K562 (cell line): Measurements from ENCODE around the gene PSMB11. TPM values are rescaled to one million over a fixed set of nuclear protein-coding genes. Genes with fewer than 3 reads are reported as not detected.

Experiments
- ARHGAP35 ChIP-seq: fragments of 450-650 bp; IDR thresholded peaks from 2 replicates; pipeline ENCODE4 v1.6.1; 2018; ENCODE audit not compliant: partially characterized antibody
- ATF4 ChIP-seq: fragments of 450-650 bp; formaldehyde crosslinking; IDR thresholded peaks from 2 replicates; pipeline ENCODE4 v1.4.0; 2022; ENCODE audit warnings: mild to moderate bottlenecking, moderate library complexity
- BRF2 ChIP-seq: IDR thresholded peaks from 3 replicates; pipeline ENCODE4 v1.6.1; 2011; ENCODE audit warnings: borderline replicate concordance, mild to moderate bottlenecking; ENCODE audit not compliant: insufficient read length, insufficient read depth
- DPF2 ChIP-seq: fragments of 450-650 bp; IDR thresholded peaks from 2 replicates; pipeline ENCODE4 v1.6.1; 2016
- FOXM1 ChIP-seq, 2 experiments: fragments of 450-650 bp in 1 of 2; sonication (generic) in 1 of 2; formaldehyde crosslinking in 1 of 2; IDR thresholded peaks; 2 replicates each; pipeline versions ENCODE4 v1.6.1 to v1.9.0; 2017 to 2022; ENCODE audit warnings: low read depth in 2 of 2, mild to moderate bottlenecking in 2 of 2, missing genetic modification reagents in 1 of 2, moderate library complexity in 1 of 2
- NCOA2 ChIP-seq, 2 experiments: fragments of 450-650 bp; IDR thresholded peaks; 2 replicates each; pipeline ENCODE4 v1.6.1; 2018; ENCODE audit warnings: mild to moderate bottlenecking in 2 of 2, moderate library complexity in 1 of 2; ENCODE audit not compliant: partially characterized antibody in 2 of 2
- RBM25 ChIP-seq: fragments of 200-400 bp; formaldehyde crosslinking; IDR thresholded peaks from 2 replicates; pipeline ENCODE4 v1.6.1; 2018; ENCODE audit warnings: low read length, low read depth, moderate library complexity; ENCODE audit not compliant: severe bottlenecking
- SAP30 ChIP-seq: fragments of 200-600 bp; sonication (generic); IDR thresholded peaks from 2 replicates; pipeline ENCODE4 v1.6.1; 2012; ENCODE audit warnings: borderline replicate concordance, low read depth, mild to moderate bottlenecking, moderate library complexity, low read length, control low read depth, inconsistent platforms; ENCODE audit not compliant: insufficient read depth, poor library complexity, severe bottlenecking
- TAF9B ChIP-seq: fragments of 450-650 bp; IDR thresholded peaks from 2 replicates; pipeline ENCODE4 v1.6.1; 2018; ENCODE audit warnings: mild to moderate bottlenecking; ENCODE audit not compliant: partially characterized antibody
- THRB ChIP-seq: fragments of 450-650 bp; formaldehyde crosslinking; conservative IDR thresholded peaks from 2 replicates; pipeline ENCODE4 v1.4.0; 2022; ENCODE audit warnings: mild to moderate bottlenecking, missing genetic modification characterization
- ZFPM2 ChIP-seq: fragments of 250-450 bp; sonication (Bioruptor Pico); IDR thresholded peaks from 2 replicates; pipeline ENCODE4 v1.5.1; 2022; ENCODE audit warnings: mild to moderate bottlenecking
- ZMIZ1 ChIP-seq, 2 experiments: fragments of 150-350 bp in 1 of 2; IDR thresholded peaks; 2 replicates each; pipeline ENCODE4 v1.6.1; 2012 to 2016; ENCODE audit warnings: low read depth in 2 of 2, low read length in 2 of 2, mild to moderate bottlenecking in 1 of 2, moderate library complexity in 1 of 2
- ZNF175 ChIP-seq: fragments of 200-800 bp; sonication (Bioruptor generic); IDR thresholded peaks from 2 replicates; pipeline ENCODE4 v1.6.1; 2016; ENCODE audit warnings: low read depth, mild to moderate bottlenecking, missing genetic modification characterization, missing compliant biosample characterization
- ZNF347 ChIP-seq: fragments of 450-650 bp; formaldehyde crosslinking; IDR thresholded peaks from 2 replicates; pipeline ENCODE4 v1.4.0; 2020; ENCODE audit warnings: low read depth, mild to moderate bottlenecking, moderate library complexity
- ZNF445 ChIP-seq: fragments of 250-450 bp; sonication (Bioruptor Pico); IDR thresholded peaks from 2 replicates; pipeline ENCODE4 v1.4.0; 2020; ENCODE audit warnings: low read depth, mild to moderate bottlenecking, moderate library complexity
- ZNF639 ChIP-seq, 2 experiments: fragments of 200-800 bp in 1 of 2; sonication (Bioruptor generic) in 1 of 2; sonication (generic) in 1 of 2; formaldehyde crosslinking in 1 of 2; IDR thresholded peaks in 1 of 2; conservative IDR thresholded peaks in 1 of 2; 2 replicates each; pipeline versions ENCODE4 v1.5.0 to v1.6.1; 2016 to 2020; ENCODE audit warnings: missing compliant biosample characterization in 1 of 2, missing genetic modification characterization in 1 of 2, missing genetic modification reagents in 1 of 2
- ZNF695 ChIP-seq: fragments of 450-650 bp; formaldehyde crosslinking; IDR thresholded peaks from 2 replicates; pipeline ENCODE4 v1.4.0; 2020; ENCODE audit warnings: mild to moderate bottlenecking, moderate library complexity
- polyA plus RNA-seq, 8 experiments: library from polyadenylated mRNA; depleted of rRNA in 4 of 8; stranded (reverse) in 5 of 8; unstranded in 3 of 8; fragments of >200 nt; fragmentation: Nextera tagmentation in 2 of 8; fragmentation: Illumina TruSeq in 1 of 8; extraction: Ambion mirVana in 2 of 8; extraction: Trizol in 1 of 8; gene quantifications; 2 replicates each; pipeline versions ENCODE4 v1.2.1 to v1.2.3, GENCODE V29; 2011 to 2014; ENCODE audit warnings: inconsistent platforms in 1 of 8, missing spikeins in 1 of 8
- total RNA-seq, 7 experiments: library from RNA; depleted of rRNA in 6 of 7; stranded (reverse); fragments of >200 nt in 6 of 7; fragmentation: Illumina TruSeq in 2 of 7; extraction: Trizol in 2 of 7; gene quantifications; 2 replicates each; pipeline versions ENCODE4 v1.2.1 to v1.2.3, GENCODE V29; 2011 to 2021; ENCODE audit warnings: low replicate concordance in 1 of 7

The PSMB11 gene
- total and polyA plus RNA-seq, 9 of the 15 experiments (the other 6 are each of a cell fraction or from before 2014, with no cell fraction given), result not detected

GRCh38 chr14:23056956-23057756 is 15.1 kb downstream of the PSMB11 start, which contains the start of gene CDH24 (continued):
- TF ChIP-seq BRF2 (no peak), ZNF445 (no peak), ZMIZ1 (IDR thresholded peaks at IDR 0.05; ENCODE audit: low read depth in 2 of 2, low read length in 2 of 2) (no peak), ZNF695 (CRISPR knock-in tag) (no peak), THRB (CRISPR knock-in tag) (peak; percentile 89), ZFPM2 (CRISPR knock-in tag) (no peak), DPF2 (peak; percentile 18; the same call in 1 of the 2 replicates), ZNF639 (CRISPR knock-in tag; conservative IDR thresholded peaks at IDR 0.05 in 1 of 2, IDR thresholded peaks at IDR 0.05 in 1 of 2) (no peak), ZNF175 (no peak), ATF4 (CRISPR knock-in tag) (no peak), SAP30 (no peak), ARHGAP35 (peak; percentile 78), NCOA2 (IDR thresholded peaks at IDR 0.05; ENCODE audit: partially characterized antibody in 2 of 2) (no peak), FOXM1 (IDR thresholded peaks at IDR 0.05; ENCODE audit: low read depth) (no peak), FOXM1 (CRISPR knock-in tag; IDR thresholded peaks at IDR 0.05; ENCODE audit: low read depth) (no peak), TAF9B (no peak), ZNF347 (CRISPR knock-in tag) (no peak), RBM25 (no peak)
